PC-9 (cell line): ENCODE data around the gene TENT5C.
"Not testable (repeated sequence)": the region's sequence is repeated elsewhere in the genome, so short reads cannot be mapped to it uniquely, and the experiment has no call there.

Experiments
- CTCF ChIP-seq: fragments of 200-600 bp; sonication (generic); conservative IDR thresholded peaks from 2 replicates; pipeline ENCODE4 v1.6.1; 2017; ENCODE audit warnings: mixed run types, antibody characterized with exemption, mild to moderate bottlenecking, moderate library complexity
- EZH2 ChIP-seq: fragments of 200-600 bp; sonication (generic); IDR thresholded peaks from 2 replicates; pipeline ENCODE4 v1.8.0; 2017; ENCODE audit warnings: antibody characterized with exemption, low read depth

- not testable (repeated sequence) for TF ChIP-seq CTCF, EZH2
These were observed 47.4 kb upstream of the TENT5C start for GRCh38 chr1:117558451-117558850.
